B cell (primary cell): ENCODE data around the gene PYGO2. TPM values are rescaled to one million over a fixed set of nuclear protein-coding genes. Genes with fewer than 3 reads are reported as not detected.

ENCODE experiments used
- ATAC-seq: fragments of 200-7000 bp; cut with Tn5 transposase; one replicate; pipeline ENCODE4 v1.10.0; 2021; ENCODE audit warnings: low read depth, mild to moderate bottlenecking, moderate number of reproducible peaks, moderate library complexity
- CTCF ChIA-PET: fragments of 350-600 bp; sonication (Branson Sonifier 250); formaldehyde crosslinking; loops from one replicate; lab custom pipeline; 2021; ENCODE audit warnings: antibody characterized with exemption, inconsistent platforms; lab: Charles Lee
- POLR2A ChIA-PET: fragments of 350-600 bp; sonication (Branson Sonifier 250); formaldehyde crosslinking; loops from one replicate; lab custom pipeline; 2021; ENCODE audit warnings: antibody characterized with exemption; lab: Charles Lee
- DNase-seq: peaks from one replicate; pipeline ENCODE4 v3.0.0; 2013
- H2AFZ ChIP-seq: 2 replicates; pipeline ENCODE4 v1.6.1; 2012; ENCODE audit warnings: mild to moderate bottlenecking, low read depth, low read length; ENCODE audit not compliant: insufficient read depth, poor library complexity, severe bottlenecking
- H3K27ac ChIP-seq, 2 donors: 1 replicate in 1 of 2; 2 replicates in 1 of 2; pipeline ENCODE4 v1.5.1; 2012 to 2013; ENCODE audit warnings: low read length in 2 of 2, mild to moderate bottlenecking in 2 of 2, moderate library complexity in 1 of 2
- H3K27me3 ChIP-seq, 4 experiments: fragments of 200-600 bp in 1 of 4; sonication (generic) in 1 of 4; replicated peaks in 1 of 4; 1 replicate in 2 of 4; 2 replicates in 2 of 4; pipeline versions ENCODE4 v1.6.1 to v1.7.0; 2013 to 2016; ENCODE audit warnings: low read length in 3 of 4, mild to moderate bottlenecking in 2 of 4, mixed read lengths in 1 of 4, moderate library complexity in 1 of 4; ENCODE audit not compliant: insufficient read depth in 4 of 4, control insufficient read depth in 3 of 4; ENCODE audit errors: control extremely low read depth in 1 of 4
- H3K36me3 ChIP-seq, 2 experiments: replicated peaks in 1 of 2; 1 replicate in 1 of 2; 2 replicates in 1 of 2; pipeline versions ENCODE4 v1.6.1 to v1.7.1; 2013; ENCODE audit warnings: low read length in 1 of 2; ENCODE audit not compliant: insufficient read depth in 2 of 2, control insufficient read depth in 1 of 2; ENCODE audit errors: control extremely low read depth in 1 of 2, extremely low read depth in 1 of 2
- H3K4me1 ChIP-seq, 2 donors: fragments of 200-600 bp in 1 of 2; sonication (generic) in 1 of 2; 1 replicate in 1 of 2; 2 replicates in 1 of 2; pipeline versions ENCODE4 v1.5.1 to v1.6.1; 2013 to 2017; ENCODE audit warnings: low read length in 2 of 2; ENCODE audit not compliant: control insufficient read depth in 2 of 2, insufficient read depth in 2 of 2
- H3K4me2 ChIP-seq: replicated peaks from 2 replicates; pipeline ENCODE3; 2012; ENCODE audit warnings: mild to moderate bottlenecking, low read depth, low read length; ENCODE audit not compliant: poor library complexity, severe bottlenecking
- H3K4me3 ChIP-seq, 5 experiments: fragments of 200-600 bp in 1 of 5; sonication (generic) in 1 of 5; 1 replicate in 3 of 5; 2 replicates in 2 of 5; pipeline versions ENCODE4 v1.5.1 to v1.7.0; 2011 to 2016; ENCODE audit warnings: low read length in 4 of 5, mild to moderate bottlenecking in 4 of 5, low read depth in 2 of 5, control low read depth in 1 of 5, moderate library complexity in 1 of 5; ENCODE audit not compliant: insufficient read depth in 1 of 5; ENCODE audit errors: control extremely low read depth in 1 of 5, extremely low read depth in 1 of 5
- H3K79me2 ChIP-seq: fragments of 200-600 bp; sonication (generic); one replicate; pipeline ENCODE4 v1.6.0; 2016; ENCODE audit warnings: low read length; ENCODE audit not compliant: control insufficient read depth, insufficient read depth
- H3K9ac ChIP-seq: fragments of 200-600 bp; sonication (generic); 2 replicates; pipeline ENCODE4 v1.6.1; 2017; ENCODE audit warnings: mild to moderate bottlenecking, low read length, moderate library complexity
- H3K9me3 ChIP-seq, 3 donors: one replicate each; pipeline versions ENCODE4 v1.6.1 to v1.7.1; 2013; ENCODE audit warnings: low read length in 2 of 3; ENCODE audit not compliant: control insufficient read depth in 2 of 3, insufficient read depth in 1 of 3; ENCODE audit errors: control extremely low read depth in 1 of 3
- H4K20me1 ChIP-seq: 2 replicates; pipeline ENCODE4 v1.6.0; 2012; ENCODE audit warnings: mild to moderate bottlenecking, low read length; ENCODE audit not compliant: insufficient read depth, control insufficient read depth, poor library complexity, severe bottlenecking
- H3K27ac Mint-ChIP-seq: one replicate; pipeline ENCODE4 v1.8.0; 2021; ENCODE audit warnings: mixed read lengths
- H3K27me3 Mint-ChIP-seq: one replicate; pipeline ENCODE4 v1.8.0; 2021; ENCODE audit warnings: mixed read lengths
- H3K4me1 Mint-ChIP-seq: one replicate; pipeline ENCODE4 v1.8.0; 2021; ENCODE audit warnings: mixed read lengths
- H3K4me3 Mint-ChIP-seq: one replicate; pipeline ENCODE4 v1.8.0; 2021; ENCODE audit warnings: mixed read lengths
- H3K9me3 Mint-ChIP-seq: one replicate; pipeline ENCODE4 v1.8.0; 2022; ENCODE audit warnings: mixed read lengths; ENCODE audit not compliant: insufficient read depth
- CTCF ChIP-seq: fragments of 200-600 bp; IDR thresholded peaks from one replicate; pipeline ENCODE4 v1.8.0; 2022; ENCODE audit warnings: antibody characterized with exemption, mild to moderate bottlenecking
- EZH2 ChIP-seq: IDR thresholded peaks from 2 replicates; pipeline ENCODE4 v1.6.1; 2012; ENCODE audit warnings: borderline replicate concordance, low read depth, mild to moderate bottlenecking, moderate library complexity, low read length; ENCODE audit not compliant: insufficient read depth, poor library complexity, severe bottlenecking
- WGBS: methylation state at CpG from one replicate; pipeline ENCODE4 v1.1.5; 2013; ENCODE audit warnings: missing lambda C conversion rate; ENCODE audit not compliant: insufficient coverage; 5-methylcytosine and 5-hydroxymethylcytosine counted together
- intact Hi-C: fragments of 100-400 bp; cut with micrococcal nuclease; formaldehyde crosslinking; loops from one replicate; pipeline ENCODE4 v1.10.0; 2022
- polyA plus RNA-seq: library from polyadenylated mRNA; depleted of rRNA; stranded (reverse); fragments of >200 nt; gene quantifications from 2 replicates; pipeline ENCODE4 v1.2.3, GENCODE V29; 2012
- total RNA-seq, 2 donors: library from RNA; stranded (reverse); fragments of 120-200 nt in 1 of 2; gene quantifications; 1 replicate in 1 of 2; 2 replicates in 1 of 2; pipeline versions ENCODE4 v1.2.3 to v1.2.4, GENCODE V29; 2013 to 2022

The PYGO2 gene
- total and polyA plus RNA-seq, 2 donors (not counting 1 experiment from before 2014, with no cell fraction given): 22.2 to 52.7 TPM

GRCh38 chr1:154992721-154993571, 31.4 kb upstream of the PYGO2 start:
- no peak overlapping the region for H3K4me2 ChIP-seq
- no peak overlapping the region for H3K27ac ChIP-seq
- POLR2A ChIA-PET: interaction anchor here (0.7 kb wide), 3 partner anchors 31 to 731 kb away, joined by 3 to 5 read pairs (median 5); partner anchors contain the start of gene PYGO2
- no peaks in the 10 kb centered on the region for H3K9me3 ChIP-seq
- CTCF ChIA-PET: interaction anchor here (0.9 to 18.4 kb wide), 4 partner anchors 14 to 67 kb away, joined by 3 to 295 read pairs (median 6); no protein-coding TSS in a partner anchor
- H3K4me3 ChIP-seq: no peak overlapping the region
- Mint-ChIP-seq H3K4me1 (peaks cover 20% of the 10 kb centered on the region), H3K9me3 (no peaks in the 10 kb centered on the region), H3K4me3 (no peak overlapping the region), H3K27me3 (no peaks in the 10 kb centered on the region), H3K27ac (no peak overlapping the region)
- DNase-seq: no peak
- no peak for TF ChIP-seq EZH2
- WGBS: 74% methylated on average over 3 of the region's 14 CpGs
- no peaks in the 10 kb centered on the region for H3K27me3 ChIP-seq
- intact Hi-C loops: no loop called here
- peaks cover 0 to 2% of the 10 kb centered on the region in 2 donors for H3K4me1 ChIP-seq
- no peak overlapping the region for H3K9ac ChIP-seq
- H3K79me2 ChIP-seq: peaks cover 22% of the 10 kb centered on the region
- H2AFZ ChIP-seq: no peak overlapping the region
- no peak for ATAC-seq
- H4K20me1 ChIP-seq: peaks cover 26% of the 10 kb centered on the region
- H3K36me3 ChIP-seq: peaks cover 0 to 36% of the 10 kb centered on the region in 2 experiments

DNA sequence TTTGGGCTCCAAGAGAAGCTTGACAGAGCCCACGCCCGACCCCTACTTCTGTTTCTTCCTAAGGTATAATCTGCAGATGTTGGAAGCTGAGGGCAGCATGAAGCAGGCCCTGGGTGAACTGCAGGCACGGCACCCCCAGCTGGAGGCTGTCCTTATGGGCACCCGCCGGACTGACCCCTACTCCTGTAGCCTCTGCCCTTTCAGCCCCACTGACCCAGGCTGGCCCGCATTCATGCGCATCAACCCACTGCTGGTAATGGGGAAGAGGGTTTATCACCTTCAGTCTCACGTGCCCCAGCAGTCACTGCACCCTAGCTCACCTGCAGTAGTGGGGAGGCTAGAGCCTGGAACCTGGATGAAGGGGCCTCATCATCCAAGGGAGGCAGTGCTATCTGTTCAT, 28.7 kb upstream of the PYGO2 start:
- peaks cover 0 to 2% of the 10 kb centered on the region in 2 donors for H3K4me1 ChIP-seq
- no peak overlapping the region for H3K9ac ChIP-seq
- no peak overlapping the region for H2AFZ ChIP-seq
- Mint-ChIP-seq H3K4me3 (no peak overlapping the region), H3K27ac (no peak overlapping the region), H3K27me3 (no peaks in the 10 kb centered on the region), H3K9me3 (no peaks in the 10 kb centered on the region), H3K4me1 (peaks cover 19% of the 10 kb centered on the region)
- H4K20me1 ChIP-seq: peaks cover 35% of the 10 kb centered on the region
- H3K79me2 ChIP-seq: peaks cover 44% of the 10 kb centered on the region
- 94% methylated on average over 6 of the region's 8 CpGs for WGBS
- intact Hi-C loops: no loop called here
- POLR2A ChIA-PET: no interaction called here
- no peak overlapping the region for H3K4me3 ChIP-seq
- no peak overlapping the region for H3K4me2 ChIP-seq
- TF ChIP-seq CTCF: no peak
- no peak for TF ChIP-seq EZH2
- ATAC-seq: no peak
- no peaks in the 10 kb centered on the region for H3K9me3 ChIP-seq
- H3K36me3 ChIP-seq: peaks cover 0 to 47% of the 10 kb centered on the region in 2 experiments
- no peak overlapping the region for H3K27ac ChIP-seq
- no peak for DNase-seq
- H3K27me3 ChIP-seq: no peaks in the 10 kb centered on the region
- CTCF ChIA-PET: interaction anchor here (0.5 to 1.1 kb wide), 2 partner anchors 9 to 779 kb away, joined by 3 to 4 read pairs; no protein-coding TSS in a partner anchor
